ENCODE measurements around the gene NOX4.

Gene NOX4

GRCh38 chr11:89493431-89493830 is 2.3 kb upstream of the NOX4 start:
- no peaks in the 10 kb centered on the region for H3K9me2 ChIP-seq (ENCODE audit: low read depth, low read length)
- no peaks in the 10 kb centered on the region for H4K20me1 ChIP-seq (ENCODE audit: insufficient read depth, low read length)
- H3K9me3 ChIP-seq (ENCODE audit: low read length): no peaks in the 10 kb centered on the region

GRCh38 chr11:89490602-89490980 is 584 bp downstream of the NOX4 start:
- Histone ChIP-seq H3K4me3 (ENCODE audit: low read depth, low read length, poor library complexity, severe bottlenecking) (no peak overlapping the region), H3K79me2 (ENCODE audit: insufficient read depth, low read length) (no peaks in the 10 kb centered on the region), H3K9ac (ENCODE audit: low read length) (no peak overlapping the region), H3K4me2 (ENCODE audit: low read length) (no peak overlapping the region), H4K20me1 (ENCODE audit: insufficient read depth, low read length) (no peaks in the 10 kb centered on the region), H3K27me3 (ENCODE audit: insufficient read depth, low read length) (no peaks in the 10 kb centered on the region), H3K9me3 (ENCODE audit: low read length) (no peaks in the 10 kb centered on the region), H3K36me3 (ENCODE audit: insufficient read depth, low read length) (no peaks in the 10 kb centered on the region), H3K27ac (ENCODE audit: low read depth, low read length, poor library complexity, severe bottlenecking) (no peak overlapping the region), H2AFZ (ENCODE audit: low read length) (no peak overlapping the region), H3F3A (ENCODE audit: insufficient read depth, low read length) (no peaks in the 10 kb centered on the region), H3K4me1 (ENCODE audit: insufficient read depth, low read length, severe bottlenecking) (no peaks in the 10 kb centered on the region), H3K9me2 (ENCODE audit: low read depth, low read length) (no peaks in the 10 kb centered on the region)
- TF ChIP-seq EZH2 (IDR thresholded peaks at IDR 0.05; ENCODE audit: borderline replicate concordance, low read length) (no peak), CTCF (IDR thresholded peaks at IDR 0.05; ENCODE audit: low read length) (no peak)

More at GRCh38 chr11:89493431-89493830, 2.3 kb upstream of the NOX4 start:
- Histone ChIP-seq H3K4me1 (ENCODE audit: insufficient read depth, low read length, severe bottlenecking) (no peaks in the 10 kb centered on the region), H3K4me2 (ENCODE audit: low read length) (no peak overlapping the region), H3K4me3 (ENCODE audit: low read depth, low read length, poor library complexity, severe bottlenecking) (no peak overlapping the region), H3F3A (ENCODE audit: insufficient read depth, low read length) (no peaks in the 10 kb centered on the region), H3K36me3 (ENCODE audit: insufficient read depth, low read length) (no peaks in the 10 kb centered on the region), H3K27ac (ENCODE audit: low read depth, low read length, poor library complexity, severe bottlenecking) (no peak overlapping the region), H2AFZ (ENCODE audit: low read length) (no peak overlapping the region), H3K79me2 (ENCODE audit: insufficient read depth, low read length) (no peaks in the 10 kb centered on the region), H3K9ac (ENCODE audit: low read length) (no peak overlapping the region), H3K27me3 (ENCODE audit: insufficient read depth, low read length) (no peaks in the 10 kb centered on the region)
- TF ChIP-seq CTCF (IDR thresholded peaks at IDR 0.05; ENCODE audit: low read length) (no peak), EZH2 (IDR thresholded peaks at IDR 0.05; ENCODE audit: borderline replicate concordance, low read length) (no peak)

- Histone ChIP-seq H2AFZ (ENCODE audit: low read length) (no peak overlapping the region), H4K20me1 (ENCODE audit: insufficient read depth, low read length) (no peaks in the 10 kb centered on the region), H3K4me2 (ENCODE audit: low read length) (no peak overlapping the region), H3K27me3 (ENCODE audit: insufficient read depth, low read length) (no peaks in the 10 kb centered on the region), H3K4me1 (ENCODE audit: insufficient read depth, low read length, severe bottlenecking) (no peaks in the 10 kb centered on the region), H3K36me3 (ENCODE audit: insufficient read depth, low read length) (no peaks in the 10 kb centered on the region), H3K27ac (ENCODE audit: low read depth, low read length, poor library complexity, severe bottlenecking) (no peak overlapping the region), H3K79me2 (ENCODE audit: insufficient read depth, low read length) (no peaks in the 10 kb centered on the region), H3K9me3 (ENCODE audit: low read length) (no peaks in the 10 kb centered on the region), H3K4me3 (ENCODE audit: low read depth, low read length, poor library complexity, severe bottlenecking) (no peak overlapping the region), H3F3A (ENCODE audit: insufficient read depth, low read length) (no peaks in the 10 kb centered on the region), H3K9ac (ENCODE audit: low read length) (no peak overlapping the region), H3K9me2 (ENCODE audit: low read depth, low read length) (no peaks in the 10 kb centered on the region)
- TF ChIP-seq CTCF (IDR thresholded peaks at IDR 0.05; ENCODE audit: low read length) (no peak), EZH2 (IDR thresholded peaks at IDR 0.05; ENCODE audit: borderline replicate concordance, low read length) (no peak)
These were observed 1.2 kb downstream of the NOX4 start for GRCh38 chr11:89489930-89490329.

Measured in OCI-LY1 (cell line).